GM12873 (cell line): Measurements from ENCODE around the gene ANKMY1.

Source experiments
- TF ChIP-seq, protein P1 (sequence below): IDR thresholded peaks from 2 replicates; pipeline ENCODE4 v1.5.1; 2012; ENCODE audit warnings: low read depth, mild to moderate bottlenecking, moderate library complexity, low read length, control low read depth; ENCODE audit not compliant: insufficient read depth; ENCODE audit errors: missing control alignments

ANKMY1 gene

GRCh38 chr2:240438810-240439697 lies 118.7 kb downstream of the ANKMY1 start:
- TF ChIP-seq, protein P1, sequence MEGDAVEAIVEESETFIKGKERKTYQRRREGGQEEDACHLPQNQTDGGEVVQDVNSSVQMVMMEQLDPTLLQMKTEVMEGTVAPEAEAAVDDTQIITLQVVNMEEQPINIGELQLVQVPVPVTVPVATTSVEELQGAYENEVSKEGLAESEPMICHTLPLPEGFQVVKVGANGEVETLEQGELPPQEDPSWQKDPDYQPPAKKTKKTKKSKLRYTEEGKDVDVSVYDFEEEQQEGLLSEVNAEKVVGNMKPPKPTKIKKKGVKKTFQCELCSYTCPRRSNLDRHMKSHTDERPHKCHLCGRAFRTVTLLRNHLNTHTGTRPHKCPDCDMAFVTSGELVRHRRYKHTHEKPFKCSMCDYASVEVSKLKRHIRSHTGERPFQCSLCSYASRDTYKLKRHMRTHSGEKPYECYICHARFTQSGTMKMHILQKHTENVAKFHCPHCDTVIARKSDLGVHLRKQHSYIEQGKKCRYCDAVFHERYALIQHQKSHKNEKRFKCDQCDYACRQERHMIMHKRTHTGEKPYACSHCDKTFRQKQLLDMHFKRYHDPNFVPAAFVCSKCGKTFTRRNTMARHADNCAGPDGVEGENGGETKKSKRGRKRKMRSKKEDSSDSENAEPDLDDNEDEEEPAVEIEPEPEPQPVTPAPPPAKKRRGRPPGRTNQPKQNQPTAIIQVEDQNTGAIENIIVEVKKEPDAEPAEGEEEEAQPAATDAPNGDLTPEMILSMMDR = no peak

- TF ChIP-seq, protein P1 = peak; percentile 95
Measured at GRCh38 chr2:240437861-240438809, 119.7 kb downstream of the ANKMY1 start.

- TF ChIP-seq, protein P1 = no peak
Measured at GRCh38 chr2:240437551-240437860, 120.3 kb downstream of the ANKMY1 start.

GRCh38 chr2:240436683-240437550 lies 120.9 kb downstream of the ANKMY1 start:
- TF ChIP-seq, protein P1 = no peak

DNA sequence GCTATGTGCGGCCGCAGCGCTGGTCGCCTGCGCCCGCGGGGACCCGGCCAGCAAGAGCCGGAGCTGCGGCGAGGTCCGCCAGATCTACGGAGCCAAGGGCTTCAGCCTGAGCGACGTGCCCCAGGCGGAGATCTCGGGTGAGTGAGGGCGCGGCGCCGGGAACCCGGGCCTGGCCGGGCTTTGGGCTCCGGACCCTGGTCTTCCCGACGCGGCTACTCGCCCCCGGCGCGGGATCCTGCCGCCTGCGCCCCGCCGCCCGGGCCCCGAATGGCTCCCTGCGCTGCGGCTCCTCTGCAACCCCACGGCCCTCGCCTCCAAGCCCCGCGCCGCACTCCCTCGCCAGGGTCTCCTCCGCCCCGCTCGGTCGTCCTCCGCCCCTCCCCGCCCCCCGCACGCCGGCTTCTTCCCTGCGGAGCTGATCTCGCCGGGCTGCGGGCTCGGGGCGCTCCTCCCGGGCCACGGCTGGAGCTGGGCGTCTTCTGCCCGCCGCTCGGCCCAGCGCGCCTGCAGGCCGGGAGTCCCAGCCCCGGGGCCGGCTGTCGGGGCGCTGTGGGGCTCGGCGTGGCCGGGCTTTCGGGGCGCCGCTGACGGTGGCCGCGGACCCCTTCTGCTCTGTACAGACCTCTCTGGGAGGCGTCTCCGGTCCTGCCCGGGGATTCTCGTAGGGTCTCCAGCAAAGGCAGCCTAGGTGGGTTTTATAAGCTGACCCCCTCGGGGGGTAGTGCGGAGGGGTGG lies 121.7 kb downstream of the ANKMY1 start:
- TF ChIP-seq, protein P1 = no peak

DNA sequence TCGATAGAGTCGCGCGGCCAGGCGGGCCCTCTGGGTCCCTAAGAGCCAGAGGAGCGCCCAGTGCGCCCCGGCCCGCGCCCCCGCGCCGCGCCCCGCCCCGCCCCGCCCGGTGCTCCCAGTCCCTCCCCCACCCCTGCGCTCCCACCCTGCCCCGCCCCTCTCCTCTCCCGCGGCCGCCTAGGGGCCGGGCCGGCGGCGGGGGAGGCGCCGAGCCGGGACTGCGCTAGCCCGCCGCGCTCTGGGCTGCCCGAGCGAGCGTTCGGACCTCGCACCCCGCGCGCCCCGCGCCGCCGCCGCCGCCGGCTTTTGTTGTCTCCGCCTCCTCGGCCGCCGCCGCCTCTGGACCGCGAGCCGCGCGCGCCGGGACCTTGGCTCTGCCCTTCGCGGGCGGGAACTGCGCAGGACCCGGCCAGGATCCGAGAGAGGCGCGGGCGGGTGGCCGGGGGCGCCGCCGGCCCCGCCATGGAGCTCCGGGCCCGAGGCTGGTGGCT lies 122.3 kb downstream of the ANKMY1 start, which contains the start of gene GPC1:
GPC1 (plus strand) TSS at position 207 of the 491 bp plus-strand sequence; CDS start at position 463, 256 bp downstream.
- TF ChIP-seq, protein P1 = no peak
